MM.1S (cell line): ENCODE data around the gene RHBDL2.
"Not testable (repeated sequence)": the region's sequence is repeated elsewhere in the genome, so short reads cannot be mapped to it uniquely, and the experiment has no call there.

Experiments
- DNase-seq: peaks from one replicate; pipeline ENCODE4 v3.0.0-alpha.2; 2015
- H2AFZ ChIP-seq: fragments of 300-600 bp; sonication (generic); 2 replicates; pipeline ENCODE4 v1.6.0; 2016; ENCODE audit warnings: antibody characterized with exemption, low read length
- H3F3A ChIP-seq: fragments of 300-600 bp; sonication (generic); 2 replicates; pipeline ENCODE4 v1.6.1; 2016; ENCODE audit warnings: mild to moderate bottlenecking, antibody characterized with exemption, low read length, moderate library complexity, mixed read lengths; ENCODE audit not compliant: insufficient read depth
- H3K27ac ChIP-seq: fragments of 300-600 bp; sonication (generic); 2 replicates; pipeline ENCODE4 v1.5.1; 2016; ENCODE audit warnings: mild to moderate bottlenecking, low read length
- H3K27me3 ChIP-seq: fragments of 300-600 bp; sonication (generic); replicated peaks from 2 replicates; pipeline ENCODE4 v1.6.0; 2016; ENCODE audit warnings: low read length; ENCODE audit not compliant: insufficient read depth
- H3K36me3 ChIP-seq: fragments of 300-600 bp; sonication (generic); replicated peaks from 2 replicates; pipeline ENCODE4 v1.6.1; 2016; ENCODE audit warnings: mild to moderate bottlenecking, low read length, mixed read lengths; ENCODE audit not compliant: insufficient read depth
- H3K4me1 ChIP-seq: fragments of 300-600 bp; sonication (generic); 2 replicates; pipeline ENCODE4 v1.6.1; 2016; ENCODE audit warnings: low read length, mixed read lengths
- H3K4me2 ChIP-seq: fragments of 300-600 bp; sonication (generic); 2 replicates; pipeline ENCODE4 v1.6.0; 2016; ENCODE audit warnings: low read depth, low read length
- H3K4me3 ChIP-seq: fragments of 300-600 bp; sonication (generic); 2 replicates; pipeline ENCODE4 v1.5.1; 2016; ENCODE audit warnings: low read length, mixed read lengths
- H3K79me2 ChIP-seq: fragments of 300-600 bp; sonication (generic); 2 replicates; pipeline ENCODE4 v1.6.1; 2016; ENCODE audit warnings: mixed run types, low read length, mixed read lengths
- H3K9ac ChIP-seq: fragments of 300-600 bp; sonication (generic); 2 replicates; pipeline ENCODE4 v1.6.1; 2016; ENCODE audit warnings: low read length, mixed read lengths
- H3K9me2 ChIP-seq: fragments of 300-600 bp; sonication (generic); replicated peaks from 2 replicates; pipeline ENCODE4 v1.6.1; 2016; ENCODE audit warnings: mild to moderate bottlenecking, low read length, mixed read lengths; ENCODE audit not compliant: insufficient read depth
- H3K9me3 ChIP-seq: fragments of 300-600 bp; sonication (generic); replicated peaks from 2 replicates; pipeline ENCODE4 v1.6.1; 2016; ENCODE audit warnings: mild to moderate bottlenecking, low read length, mixed read lengths; ENCODE audit not compliant: insufficient read depth
- H4K20me1 ChIP-seq: fragments of 300-600 bp; sonication (generic); 2 replicates; pipeline ENCODE4 v1.6.1; 2016; ENCODE audit warnings: mild to moderate bottlenecking, low read length, moderate library complexity, mixed read lengths; ENCODE audit not compliant: insufficient read depth
- EZH2 ChIP-seq: fragments of 300-600 bp; sonication (generic); optimal IDR thresholded peaks from 2 replicates; pipeline ENCODE3; 2017; ENCODE audit warnings: low read depth, mild to moderate bottlenecking, antibody characterized with exemption, low read length, mixed read lengths
- EZH2phosphoT487 ChIP-seq: fragments of 300-600 bp; sonication (generic); IDR thresholded peaks from 2 replicates; pipeline ENCODE4 v1.6.1; 2018; ENCODE audit warnings: antibody characterized with exemption, low read length
- TF ChIP-seq, protein P1 (sequence below): fragments of 300-600 bp; sonication (generic); IDR thresholded peaks from 2 replicates; pipeline ENCODE4 v1.5.1; 2016; ENCODE audit warnings: antibody characterized with exemption, low read length, mixed read lengths

RHBDL2 gene

GRCh38 chr1:38839363-38839762 is 102.3 kb downstream of the RHBDL2 start:
- Histone ChIP-seq H3K27me3 (no peaks in the 10 kb centered on the region), H3K9me2 (no peaks in the 10 kb centered on the region), H3K4me1 (no peaks in the 10 kb centered on the region), H3F3A (peaks cover 9% of the 10 kb centered on the region; the same call in 1 of the 2 replicates), H3K27ac (no peak overlapping the region), H2AFZ (no peak overlapping the region), H4K20me1 (no peaks in the 10 kb centered on the region), H3K4me3 (no peak overlapping the region), H3K79me2 (no peaks in the 10 kb centered on the region), H3K9ac (no peak overlapping the region), H3K9me3 (no peaks in the 10 kb centered on the region), H3K4me2 (no peak overlapping the region), H3K36me3 (no peaks in the 10 kb centered on the region)
- DNase-seq, result no peak
- TF ChIP-seq EZH2 (no peak), EZH2phosphoT487 (no peak)
- TF ChIP-seq, protein P1, sequence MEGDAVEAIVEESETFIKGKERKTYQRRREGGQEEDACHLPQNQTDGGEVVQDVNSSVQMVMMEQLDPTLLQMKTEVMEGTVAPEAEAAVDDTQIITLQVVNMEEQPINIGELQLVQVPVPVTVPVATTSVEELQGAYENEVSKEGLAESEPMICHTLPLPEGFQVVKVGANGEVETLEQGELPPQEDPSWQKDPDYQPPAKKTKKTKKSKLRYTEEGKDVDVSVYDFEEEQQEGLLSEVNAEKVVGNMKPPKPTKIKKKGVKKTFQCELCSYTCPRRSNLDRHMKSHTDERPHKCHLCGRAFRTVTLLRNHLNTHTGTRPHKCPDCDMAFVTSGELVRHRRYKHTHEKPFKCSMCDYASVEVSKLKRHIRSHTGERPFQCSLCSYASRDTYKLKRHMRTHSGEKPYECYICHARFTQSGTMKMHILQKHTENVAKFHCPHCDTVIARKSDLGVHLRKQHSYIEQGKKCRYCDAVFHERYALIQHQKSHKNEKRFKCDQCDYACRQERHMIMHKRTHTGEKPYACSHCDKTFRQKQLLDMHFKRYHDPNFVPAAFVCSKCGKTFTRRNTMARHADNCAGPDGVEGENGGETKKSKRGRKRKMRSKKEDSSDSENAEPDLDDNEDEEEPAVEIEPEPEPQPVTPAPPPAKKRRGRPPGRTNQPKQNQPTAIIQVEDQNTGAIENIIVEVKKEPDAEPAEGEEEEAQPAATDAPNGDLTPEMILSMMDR, result no peak

DNA sequence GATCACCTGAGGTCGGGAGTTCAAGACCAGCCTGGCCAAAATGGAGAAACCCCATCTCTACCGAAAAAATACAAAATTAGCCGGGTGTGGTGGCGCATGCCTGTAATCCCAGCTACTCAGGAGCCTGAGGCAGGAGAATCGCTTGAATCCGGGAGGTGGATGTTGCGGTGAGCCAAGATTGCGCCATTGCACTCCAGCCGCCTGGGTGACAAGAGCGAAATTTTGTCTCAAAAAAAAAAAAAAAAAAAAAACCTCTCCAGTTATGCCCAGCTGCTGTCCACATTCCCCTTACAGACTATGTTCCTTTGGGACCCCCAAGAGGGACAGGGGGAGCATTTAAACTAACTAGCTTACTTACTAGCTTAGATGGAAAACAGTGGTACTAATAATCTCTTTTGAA is 105.3 kb downstream of the RHBDL2 start:
- not testable (repeated sequence) for H3F3A ChIP-seq, H2AFZ ChIP-seq, H3K9me3 ChIP-seq, H4K20me1 ChIP-seq, H3K4me3 ChIP-seq, DNase-seq, H3K27me3 ChIP-seq, H3K4me2 ChIP-seq, H3K79me2 ChIP-seq, H3K27ac ChIP-seq, H3K36me3 ChIP-seq, H3K4me1 ChIP-seq, H3K9me2 ChIP-seq, H3K9ac ChIP-seq
